ENCODE data around the gene TAF1A.

GRCh38 chr1:222610728-222611127 is 21.0 kb upstream of the TAF1A start:
- TF ChIP-seq ZNF274 (IDR thresholded peaks at IDR 0.05; ENCODE audit: low read depth, low read length) (no peak), SUZ12 (IDR thresholded peaks at IDR 0.05; ENCODE audit: extremely low read depth, insufficient read depth, insufficient read length) (no peak), YY1 (IDR thresholded peaks at IDR 0.05; ENCODE audit: insufficient read depth, insufficient read length) (no peak)
